K562 (cell line): ENCODE measurements around the gene DAGLA. TPM values are rescaled to one million over a fixed set of nuclear protein-coding genes. Genes with fewer than 3 reads are reported as not detected.

Experiments
- ATAC-seq: fragments of 200-7000 bp; cut with Tn5 transposase; 3 replicates; pipeline ENCODE4 v1.9.1; 2020; ENCODE audit warnings: moderate library complexity
- BruUV-seq: library from RNA; stranded (reverse); fragments of 400-500 nt; replicated peaks from 2 replicates; lab custom pipeline; 2021; lab: Mats Ljungman, UMichigan
- CTCF ChIA-PET: fragments of 300-600 bp; formaldehyde crosslinking; extraction: SDS; loops from one replicate; lab custom pipeline; 2021; ENCODE audit warnings: low intra/inter-chr PET ratio; lab: Yijun Ruan, JAX
- POLR2A ChIA-PET: fragments of 300-600, 350-650 bp; sonication (Branson Sonifier 250); formaldehyde crosslinking; extraction: SDS; loops from one replicate; lab custom pipeline; 2021; ENCODE audit warnings: antibody characterized with exemption, inconsistent platforms; lab: Yijun Ruan, JAX
- DNase-seq, 4 experiments: peaks; one replicate each; pipeline versions ENCODE4 v3.0.0 to v3.0.0-alpha.2; 2011 to 2018; ENCODE audit warnings: low spot score in 3 of 4, mixed read lengths in 3 of 4; ENCODE audit errors: extremely low read depth in 1 of 4
- FAIRE-seq: peaks from 2 replicates; lab custom pipeline; 2011; peaks lifted over from hg19 to GRCh38; lab: Jason Lieb, UNC
- H2AFZ ChIP-seq: 2 replicates; pipeline ENCODE4 v1.6.0; 2011; ENCODE audit warnings: low read depth, low read length, control low read depth, inconsistent platforms
- H3K27ac ChIP-seq: fragments of 200-600 bp; 3 replicates; pipeline ENCODE4 v1.8.0; 2011; ENCODE audit warnings: low read depth, mild to moderate bottlenecking, control low read depth, inconsistent platforms, low read length, moderate library complexity, mixed read lengths; ENCODE audit errors: extremely low read depth
- H3K27me3 ChIP-seq, 2 experiments: fragments of 300-600 bp in 1 of 2; 2 replicates in 1 of 2; 3 replicates in 1 of 2; pipeline versions ENCODE4 v1.6.0 to v1.8.0; 2011; ENCODE audit warnings: inconsistent platforms in 2 of 2, low read length in 2 of 2, mild to moderate bottlenecking in 1 of 2, mixed read lengths in 1 of 2, moderate library complexity in 1 of 2; ENCODE audit not compliant: control insufficient read depth in 2 of 2, insufficient read depth in 2 of 2
- H3K36me3 ChIP-seq: fragments of 300-600 bp; 3 replicates; pipeline ENCODE4 v1.8.0; 2011; ENCODE audit warnings: mild to moderate bottlenecking, low read length, inconsistent platforms; ENCODE audit not compliant: control insufficient read depth, insufficient read depth
- H3K4me1 ChIP-seq, 2 experiments: fragments of 200-600 bp in 1 of 2; replicated peaks in 1 of 2; 2 replicates in 1 of 2; 3 replicates in 1 of 2; pipeline versions ENCODE4 v1.5.1 to v1.8.0; 2011; ENCODE audit warnings: inconsistent platforms in 2 of 2, low read length in 2 of 2, mild to moderate bottlenecking in 1 of 2, mixed read lengths in 1 of 2, moderate library complexity in 1 of 2; ENCODE audit not compliant: control insufficient read depth in 2 of 2, insufficient read depth in 2 of 2
- H3K4me2 ChIP-seq: 2 replicates; pipeline ENCODE4 v1.6.1; 2011; ENCODE audit warnings: low read length, control low read depth, inconsistent platforms, mixed read lengths; ENCODE audit not compliant: insufficient read depth
- H3K4me3 ChIP-seq: fragments of 200-600 bp; sonication (generic), shearing (Covaris generic); 2 replicates; pipeline ENCODE4 v1.5.1; 2016; ENCODE audit warnings: control low read depth, inconsistent platforms
- H3K79me2 ChIP-seq: fragments of 200-600 bp; 3 replicates; pipeline ENCODE4 v1.8.0; 2011; ENCODE audit warnings: low read length, inconsistent platforms; ENCODE audit not compliant: control insufficient read depth, insufficient read depth
- H3K9ac ChIP-seq, 2 experiments: 2 replicates each; pipeline versions ENCODE4 v1.6.0 to v1.6.1; 2011; ENCODE audit warnings: low read depth in 2 of 2, low read length in 2 of 2, control low read depth in 1 of 2, inconsistent platforms in 1 of 2, mild to moderate bottlenecking in 1 of 2, mixed read lengths in 1 of 2; ENCODE audit not compliant: insufficient read depth in 1 of 2
- H3K9me1 ChIP-seq: one replicate; pipeline ENCODE4 v1.6.0; 2011; ENCODE audit warnings: inconsistent platforms, mild to moderate bottlenecking, low read length, moderate library complexity; ENCODE audit not compliant: control insufficient read depth, insufficient read depth
- H3K9me3 ChIP-seq: replicated peaks from 2 replicates; pipeline ENCODE4 v1.5.1; 2011; ENCODE audit warnings: low read depth, low read length, inconsistent platforms; ENCODE audit not compliant: control insufficient read depth, insufficient read depth
- H4K20me1 ChIP-seq: replicated peaks from 2 replicates; pipeline ENCODE4 v1.6.1; 2011; ENCODE audit warnings: low read length, inconsistent platforms, mixed read lengths; ENCODE audit not compliant: control insufficient read depth, insufficient read depth
- ARHGAP35 ChIP-seq: fragments of 450-650 bp; IDR thresholded peaks from 2 replicates; pipeline ENCODE4 v1.6.1; 2018; ENCODE audit not compliant: partially characterized antibody
- CHD4 ChIP-seq: fragments of 200-600 bp; sonication (generic); IDR thresholded peaks from 3 replicates; pipeline ENCODE4 v1.6.1; 2012; ENCODE audit warnings: low read depth, mild to moderate bottlenecking, mixed read lengths, low read length, inconsistent platforms; ENCODE audit not compliant: insufficient read depth, insufficient replicate concordance, poor library complexity, severe bottlenecking
- E2F3 ChIP-seq: fragments of 250-450 bp; sonication (Bioruptor Pico); IDR thresholded peaks from 2 replicates; pipeline ENCODE4 v1.4.0; 2020; ENCODE audit warnings: mild to moderate bottlenecking
- HDAC2 ChIP-seq: fragments of 450-650 bp; IDR thresholded peaks from 2 replicates; pipeline ENCODE4 v1.6.1; 2016; ENCODE audit warnings: mild to moderate bottlenecking
- ILF3 ChIP-seq: fragments of 450-650 bp; IDR thresholded peaks from 2 replicates; pipeline ENCODE4 v1.6.1; 2018; ENCODE audit warnings: antibody characterized with exemption, mild to moderate bottlenecking, moderate library complexity, borderline replicate concordance
- KDM4B ChIP-seq, 2 experiments: fragments of 450-650 bp in 1 of 2; sonication (generic) in 1 of 2; IDR thresholded peaks; 2 replicates each; pipeline ENCODE4 v1.6.1; 2016 to 2017; ENCODE audit warnings: borderline replicate concordance in 2 of 2, antibody characterized with exemption in 1 of 2, low read depth in 1 of 2, mild to moderate bottlenecking in 1 of 2
- NEUROD1 ChIP-seq: fragments of 150-350 bp; IDR thresholded peaks from 2 replicates; pipeline ENCODE4 v1.6.1; 2014; ENCODE audit warnings: borderline replicate concordance, low read length, low read depth; ENCODE audit not compliant: partially characterized antibody
- PHB2 ChIP-seq: fragments of 450-650 bp; IDR thresholded peaks from 2 replicates; pipeline ENCODE4 v1.6.1; 2017; ENCODE audit warnings: low read depth
- POLR3A ChIP-seq: IDR thresholded peaks from 2 replicates; pipeline ENCODE4 v1.6.1; 2011; ENCODE audit warnings: borderline replicate concordance, mild to moderate bottlenecking, moderate library complexity; ENCODE audit not compliant: insufficient read length, insufficient read depth; ENCODE audit errors: extremely low read depth
- PTRF ChIP-seq: fragments of 450-650 bp; IDR thresholded peaks from 2 replicates; pipeline ENCODE4 v1.6.1; 2016; ENCODE audit warnings: mild to moderate bottlenecking, missing genetic modification characterization, missing compliant biosample characterization
- TAF7 ChIP-seq: fragments of 450-650 bp; IDR thresholded peaks from 2 replicates; pipeline ENCODE4 v1.6.1; 2016; ENCODE audit warnings: missing genetic modification characterization, missing compliant biosample characterization
- ZFP36 ChIP-seq: fragments of 150-350 bp; IDR thresholded peaks from 2 replicates; pipeline ENCODE4 v1.6.1; 2018; ENCODE audit warnings: low read length, low read depth; ENCODE audit not compliant: partially characterized antibody
- ZNF263 ChIP-seq: sonication (generic); formaldehyde crosslinking; IDR thresholded peaks from 2 replicates; pipeline ENCODE4 v1.8.0; 2022; ENCODE audit warnings: mild to moderate bottlenecking, missing genetic modification reagents, borderline replicate concordance
- ZNF551 ChIP-seq: fragments of 250-450 bp; sonication (Bioruptor Pico); IDR thresholded peaks from 2 replicates; pipeline ENCODE4 v1.5.0; 2021; ENCODE audit warnings: mild to moderate bottlenecking, moderate library complexity
- ZNF717 ChIP-seq: fragments of 250-450 bp; sonication (Bioruptor Pico); IDR thresholded peaks from 2 replicates; pipeline ENCODE4 v1.5.0; 2021
- WGBS: fragments of 100-300 bp; shearing (Covaris generic); methylation state at CpG from one replicate; pipeline ENCODE4 v1.1.6; 2016; ENCODE audit warnings: low coverage, mixed read lengths; ENCODE audit not compliant: insufficient coverage; ENCODE audit errors: missing lambda C conversion rate; 5-methylcytosine and 5-hydroxymethylcytosine counted together
- in situ Hi-C: fragments of 300-500 bp; cut with MboI; formaldehyde crosslinking; loops from 4 replicates; pipeline ENCODE4 v1.15.0; 2018; ENCODE audit warnings: inconsistent platforms, mixed read lengths
- intact Hi-C: fragments of 100-400 bp; cut with micrococcal nuclease; formaldehyde crosslinking; loops from 2 replicates; pipeline ENCODE4 v1.14.2; 2022
- polyA plus RNA-seq, 8 experiments: library from polyadenylated mRNA; depleted of rRNA in 4 of 8; stranded (reverse) in 5 of 8; unstranded in 3 of 8; fragments of >200 nt; fragmentation: Nextera tagmentation in 2 of 8; fragmentation: Illumina TruSeq in 1 of 8; extraction: Ambion mirVana in 2 of 8; extraction: Trizol in 1 of 8; gene quantifications; 2 replicates each; pipeline versions ENCODE4 v1.2.1 to v1.2.3, GENCODE V29; 2011 to 2014; ENCODE audit warnings: inconsistent platforms in 1 of 8, missing spikeins in 1 of 8
- total RNA-seq, 7 experiments: library from RNA; depleted of rRNA in 6 of 7; stranded (reverse); fragments of >200 nt in 6 of 7; fragmentation: Illumina TruSeq in 2 of 7; extraction: Trizol in 2 of 7; gene quantifications; 2 replicates each; pipeline versions ENCODE4 v1.2.1 to v1.2.3, GENCODE V29; 2011 to 2021; ENCODE audit warnings: low replicate concordance in 1 of 7
- TF ChIP-seq, protein P1 (sequence below): IDR thresholded peaks from 3 replicates; pipeline ENCODE4 v1.6.1; 2011; ENCODE audit warnings: borderline replicate concordance, mild to moderate bottlenecking; ENCODE audit not compliant: insufficient read length, insufficient read depth
- TF ChIP-seq, protein P2 (sequence below): fragments of 450-650 bp; conservative IDR thresholded peaks from 2 replicates; pipeline ENCODE4 v1.6.1; 2016; ENCODE audit warnings: missing genetic modification characterization, low read depth, mild to moderate bottlenecking, missing compliant biosample characterization, moderate library complexity
- TF ChIP-seq, protein P3 (sequence below): sonication (generic); formaldehyde crosslinking; IDR thresholded peaks from 2 replicates; pipeline ENCODE4 v1.8.0; 2022; ENCODE audit warnings: missing genetic modification reagents, mild to moderate bottlenecking, moderate library complexity, borderline replicate concordance

Gene DAGLA
- total and polyA plus RNA-seq, 9 of the 15 experiments (the other 6 are each of a cell fraction or from before 2014, with no cell fraction given) = 0.03 to 0.16 (median 0.04) TPM; not detected in 4

DNA sequence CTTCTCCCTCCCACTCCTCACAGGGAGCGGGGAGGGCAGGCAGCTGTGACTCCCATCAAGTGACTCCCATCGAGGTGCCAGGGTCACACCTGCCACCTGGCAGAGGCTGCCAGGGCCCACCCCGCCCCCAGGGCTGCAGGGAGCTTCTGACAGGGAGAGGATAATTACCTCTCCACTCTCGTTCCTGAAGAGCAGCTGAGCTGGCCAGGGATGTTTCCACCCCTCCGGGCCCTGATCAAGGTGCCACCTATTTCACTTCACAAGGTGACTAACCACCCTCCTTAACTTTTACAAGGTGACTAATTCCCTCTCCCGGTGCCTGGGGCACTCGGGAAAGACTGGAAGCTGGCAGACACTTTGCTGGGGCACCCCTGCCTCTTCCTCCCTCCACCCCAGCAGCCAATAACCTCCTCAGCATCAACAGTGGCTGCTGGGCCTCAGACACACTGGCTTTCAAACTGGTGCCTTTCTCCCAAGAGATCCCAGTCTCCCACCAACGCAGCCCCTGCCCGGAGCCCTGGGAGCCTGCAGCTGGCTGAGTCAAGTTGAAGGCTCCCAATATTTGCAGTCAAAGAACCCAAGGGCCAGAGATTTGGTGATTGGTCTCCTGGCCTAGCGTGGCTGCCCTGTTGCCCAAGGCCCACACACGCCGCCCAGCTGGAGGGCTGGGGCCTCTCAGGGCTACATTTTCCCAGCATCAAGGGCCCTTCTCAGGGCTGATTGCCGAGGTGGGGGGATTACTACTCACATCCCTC, 50.2 kb downstream of the DAGLA start:
- H3K4me3 ChIP-seq = no peak overlapping the region
- peaks cover 0 to 33% of the 10 kb centered on the region in 2 experiments; a peak in 2 of 5 replicates for H3K4me1 ChIP-seq
- 8% methylated on average over 12 of the region's 13 CpGs for WGBS
- TF ChIP-seq, protein P1, sequence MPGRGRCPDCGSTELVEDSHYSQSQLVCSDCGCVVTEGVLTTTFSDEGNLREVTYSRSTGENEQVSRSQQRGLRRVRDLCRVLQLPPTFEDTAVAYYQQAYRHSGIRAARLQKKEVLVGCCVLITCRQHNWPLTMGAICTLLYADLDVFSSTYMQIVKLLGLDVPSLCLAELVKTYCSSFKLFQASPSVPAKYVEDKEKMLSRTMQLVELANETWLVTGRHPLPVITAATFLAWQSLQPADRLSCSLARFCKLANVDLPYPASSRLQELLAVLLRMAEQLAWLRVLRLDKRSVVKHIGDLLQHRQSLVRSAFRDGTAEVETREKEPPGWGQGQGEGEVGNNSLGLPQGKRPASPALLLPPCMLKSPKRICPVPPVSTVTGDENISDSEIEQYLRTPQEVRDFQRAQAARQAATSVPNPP = no peak
- TF ChIP-seq, protein P2, sequence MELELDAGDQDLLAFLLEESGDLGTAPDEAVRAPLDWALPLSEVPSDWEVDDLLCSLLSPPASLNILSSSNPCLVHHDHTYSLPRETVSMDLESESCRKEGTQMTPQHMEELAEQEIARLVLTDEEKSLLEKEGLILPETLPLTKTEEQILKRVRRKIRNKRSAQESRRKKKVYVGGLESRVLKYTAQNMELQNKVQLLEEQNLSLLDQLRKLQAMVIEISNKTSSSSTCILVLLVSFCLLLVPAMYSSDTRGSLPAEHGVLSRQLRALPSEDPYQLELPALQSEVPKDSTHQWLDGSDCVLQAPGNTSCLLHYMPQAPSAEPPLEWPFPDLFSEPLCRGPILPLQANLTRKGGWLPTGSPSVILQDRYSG (tag) = no peak
- no peak for TF ChIP-seq HDAC2
- TF ChIP-seq, protein P3, sequence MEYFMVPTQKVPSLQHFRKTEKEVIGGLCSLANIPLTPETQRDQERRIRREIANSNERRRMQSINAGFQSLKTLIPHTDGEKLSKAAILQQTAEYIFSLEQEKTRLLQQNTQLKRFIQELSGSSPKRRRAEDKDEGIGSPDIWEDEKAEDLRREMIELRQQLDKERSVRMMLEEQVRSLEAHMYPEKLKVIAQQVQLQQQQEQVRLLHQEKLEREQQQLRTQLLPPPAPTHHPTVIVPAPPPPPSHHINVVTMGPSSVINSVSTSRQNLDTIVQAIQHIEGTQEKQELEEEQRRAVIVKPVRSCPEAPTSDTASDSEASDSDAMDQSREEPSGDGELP (CRISPR knock-in tag) = no peak
- no peak for TF ChIP-seq E2F3 (CRISPR knock-in tag)
- TF ChIP-seq PTRF (tag) = no peak
- no peak for TF ChIP-seq ZNF551 (CRISPR knock-in tag)
- TF ChIP-seq PHB2 = no peak
- TF ChIP-seq ZNF263 (CRISPR knock-in tag) = no peak
- TF ChIP-seq ZNF717 = no peak
- TF ChIP-seq CHD4 = no peak
- TF ChIP-seq KDM4B (IDR thresholded peaks at IDR 0.05; ENCODE audit: borderline replicate concordance in 2 of 2, low read depth in 1 of 2) = no peak
- no peak for TF ChIP-seq TAF7 (tag)
- no peak for TF ChIP-seq ARHGAP35
- TF ChIP-seq ILF3 = no peak
- no peak for TF ChIP-seq POLR3A
- no peak for TF ChIP-seq ZFP36
- no peak for TF ChIP-seq NEUROD1
- H3K27ac ChIP-seq = no peak overlapping the region
- H3K36me3 ChIP-seq = no peaks in the 10 kb centered on the region
- DNase-seq = no peak
- no peak for FAIRE-seq
- ATAC-seq = no peak
- POLR2A ChIA-PET = interaction anchor here (1.1 kb wide), 2 partner anchors 13 to 60 kb away, joined by 3 read pairs; no protein-coding TSS in a partner anchor
- no peaks in the 10 kb centered on the region for H3K9me3 ChIP-seq
- H3K9me1 ChIP-seq = no peaks in the 10 kb centered on the region
- H2AFZ ChIP-seq = no peak overlapping the region
- H3K79me2 ChIP-seq = no peaks in the 10 kb centered on the region
- intact Hi-C loops (no loop called here), in situ Hi-C loops (no loop called here)
- no peak overlapping the region for H3K9ac ChIP-seq
- peaks cover 3 to 39% of the 10 kb centered on the region in 2 experiments; a peak in 4 of 5 replicates for H3K27me3 ChIP-seq
- CTCF ChIA-PET = no interaction called here
- H3K4me2 ChIP-seq = no peak overlapping the region
- H4K20me1 ChIP-seq = peaks cover 6% of the 10 kb centered on the region
- no TSS peak for BruUV-seq
